ENCODE data around the gene SRP68. TPM values are rescaled to one million over a fixed set of nuclear protein-coding genes. Genes with fewer than 3 reads are reported as not detected.

SRP68 gene
- total and polyA plus RNA-seq, 3 donors from 2014 or later: 49.2 to 79.6 (median 53.4) TPM

DNA sequence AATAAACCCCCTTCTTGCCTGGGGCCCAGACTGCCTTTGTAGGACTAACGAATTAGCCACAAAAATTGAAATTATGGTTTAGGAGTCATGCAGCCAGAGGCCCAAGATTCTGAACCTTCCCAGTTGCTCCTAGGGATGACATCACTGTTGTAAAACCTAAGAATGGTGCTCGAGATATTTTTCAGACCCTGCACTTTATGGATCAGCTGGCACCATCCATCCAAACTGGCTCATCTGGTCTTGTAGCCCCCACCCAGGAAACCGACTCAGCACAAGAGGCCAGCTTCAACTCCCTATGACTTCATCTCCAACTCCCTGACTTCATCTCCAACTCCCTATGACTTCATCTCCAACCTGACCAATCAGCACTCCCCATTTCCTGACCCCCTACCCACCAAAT, 34.3 kb downstream of the SRP68 start:
- intact Hi-C loops (cut with DNase I; ENCODE audit: low total_unique reads): no loop called here
- Histone ChIP-seq H3K27ac (no peak overlapping the region), H3K9me3 (no peaks in the 10 kb centered on the region), H3K36me3 (ENCODE audit: low read depth, missing control alignments) (no peaks in the 10 kb centered on the region), H3K4me3 (no peak overlapping the region), H3K4me1 (peaks cover 14% of the 10 kb centered on the region), H3K27me3 (no peaks in the 10 kb centered on the region)
- 85 to 91% methylated on average over 3 of the region's 3 CpGs for WGBS, 2 donors
- TF ChIP-seq, protein P1, sequence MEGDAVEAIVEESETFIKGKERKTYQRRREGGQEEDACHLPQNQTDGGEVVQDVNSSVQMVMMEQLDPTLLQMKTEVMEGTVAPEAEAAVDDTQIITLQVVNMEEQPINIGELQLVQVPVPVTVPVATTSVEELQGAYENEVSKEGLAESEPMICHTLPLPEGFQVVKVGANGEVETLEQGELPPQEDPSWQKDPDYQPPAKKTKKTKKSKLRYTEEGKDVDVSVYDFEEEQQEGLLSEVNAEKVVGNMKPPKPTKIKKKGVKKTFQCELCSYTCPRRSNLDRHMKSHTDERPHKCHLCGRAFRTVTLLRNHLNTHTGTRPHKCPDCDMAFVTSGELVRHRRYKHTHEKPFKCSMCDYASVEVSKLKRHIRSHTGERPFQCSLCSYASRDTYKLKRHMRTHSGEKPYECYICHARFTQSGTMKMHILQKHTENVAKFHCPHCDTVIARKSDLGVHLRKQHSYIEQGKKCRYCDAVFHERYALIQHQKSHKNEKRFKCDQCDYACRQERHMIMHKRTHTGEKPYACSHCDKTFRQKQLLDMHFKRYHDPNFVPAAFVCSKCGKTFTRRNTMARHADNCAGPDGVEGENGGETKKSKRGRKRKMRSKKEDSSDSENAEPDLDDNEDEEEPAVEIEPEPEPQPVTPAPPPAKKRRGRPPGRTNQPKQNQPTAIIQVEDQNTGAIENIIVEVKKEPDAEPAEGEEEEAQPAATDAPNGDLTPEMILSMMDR (IDR thresholded peaks at IDR 0.05): no peak
- no peak for TF ChIP-seq POLR2A (IDR thresholded peaks at IDR 0.05)
- DNase-seq: no peak

GRCh38 chr17:76036497-76037261, 35.6 kb downstream of the SRP68 start:
- Histone ChIP-seq H3K36me3 (ENCODE audit: low read depth, missing control alignments) (no peaks in the 10 kb centered on the region), H3K27ac (peak overlapping the region in 1 of 2 donors; percentile 6), H3K4me1 (peaks cover 14% of the 10 kb centered on the region), H3K27me3 (no peaks in the 10 kb centered on the region), H3K4me3 (no peak overlapping the region), H3K9me3 (no peaks in the 10 kb centered on the region)
- DNase-seq: peak; percentile 26
- 43 to 60% methylated on average over 16 to 22 of the region's 22 CpGs for WGBS, 2 donors
- intact Hi-C loops (cut with DNase I; ENCODE audit: low total_unique reads): no loop called here
- TF ChIP-seq, protein P1 (IDR thresholded peaks at IDR 0.05): no peak
- TF ChIP-seq POLR2A (IDR thresholded peaks at IDR 0.05): no peak

DNA sequence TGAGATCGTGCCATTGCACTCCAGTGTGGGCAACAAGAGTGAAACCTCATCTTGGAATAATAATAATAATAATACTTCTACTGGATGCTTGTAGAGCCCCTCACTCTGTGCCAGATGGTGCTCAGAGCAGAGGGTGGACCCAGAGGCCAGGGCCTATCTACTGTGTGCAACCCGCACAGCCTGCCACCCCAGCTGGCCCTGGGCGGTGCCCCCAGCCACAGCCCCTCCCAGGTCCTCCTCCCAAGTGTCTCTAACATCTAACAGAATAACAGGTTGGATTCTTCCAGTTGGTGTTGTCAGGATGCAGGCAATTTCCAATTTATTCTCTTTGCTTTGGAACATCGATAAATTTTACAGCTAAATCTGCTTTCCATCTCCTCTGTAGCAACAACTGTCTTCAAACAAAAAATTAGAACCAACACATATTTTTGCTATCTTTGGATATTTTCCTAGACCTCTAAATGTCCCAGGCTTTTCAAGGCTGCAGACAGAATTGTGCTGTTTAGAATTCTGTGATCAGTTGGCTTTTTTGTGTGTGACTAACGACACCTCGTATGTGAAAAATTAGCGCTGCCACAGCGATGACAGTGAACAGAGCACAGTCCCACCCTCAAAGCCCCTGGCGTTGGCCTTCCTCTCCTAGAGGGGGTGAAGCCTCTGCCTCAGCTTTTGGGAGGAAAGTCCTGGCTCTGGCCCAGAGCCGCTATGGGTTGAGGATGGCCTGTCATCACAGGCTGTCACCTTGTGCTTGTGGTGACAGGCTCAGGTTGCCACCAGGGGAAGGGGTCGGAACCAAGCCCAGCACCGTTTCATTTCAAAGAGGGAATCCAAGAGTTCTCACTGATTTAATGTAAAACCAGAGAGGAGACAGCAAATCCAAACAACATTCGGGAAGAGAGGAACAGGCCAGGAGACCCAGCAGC, 37.6 kb downstream of the SRP68 start:
- H3K36me3 ChIP-seq (ENCODE audit: low read depth, missing control alignments): no peaks in the 10 kb centered on the region
- WGBS, 2 donors: 60 to 68% methylated on average over 13 of the region's 13 CpGs
- H3K4me3 ChIP-seq: no peak overlapping the region
- peak overlapping the region in 1 of 2 donors; percentile 33 for H3K27ac ChIP-seq
- DNase-seq: no peak
- peaks cover 15% of the 10 kb centered on the region for H3K4me1 ChIP-seq
- H3K27me3 ChIP-seq: no peaks in the 10 kb centered on the region
- intact Hi-C loops (cut with DNase I; ENCODE audit: low total_unique reads): no loop called here
- no peak for TF ChIP-seq POLR2A (IDR thresholded peaks at IDR 0.05)
- TF ChIP-seq, protein P1 (IDR thresholded peaks at IDR 0.05): no peak
- H3K9me3 ChIP-seq: no peaks in the 10 kb centered on the region

DNA sequence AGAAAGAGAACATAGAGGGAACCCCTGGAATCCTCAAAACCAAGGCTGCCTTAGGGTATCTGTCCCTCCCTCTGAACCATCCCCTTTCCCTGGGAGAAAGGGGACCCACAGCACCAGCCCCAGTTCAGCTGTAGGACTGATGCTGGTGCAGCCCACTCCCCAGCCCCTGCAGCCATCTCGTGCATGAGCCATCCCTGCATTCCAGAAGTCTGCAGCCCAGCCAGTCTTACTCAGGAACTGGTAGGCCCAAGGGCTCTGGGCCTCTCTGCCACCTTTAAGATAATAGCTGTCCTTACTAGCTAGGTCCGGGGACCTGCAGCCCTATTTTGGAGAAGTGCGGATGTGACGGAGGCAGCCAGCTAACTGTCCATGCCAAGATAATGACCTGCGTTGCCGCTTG, 39.2 kb downstream of the SRP68 start:
- DNase-seq: no peak
- intact Hi-C loops (cut with DNase I; ENCODE audit: low total_unique reads): no loop called here
- H3K27me3 ChIP-seq: no peaks in the 10 kb centered on the region

More for the DNA sequence above, 39.2 kb downstream of the SRP68 start:
- Histone ChIP-seq H3K36me3 (ENCODE audit: low read depth, missing control alignments) (no peaks in the 10 kb centered on the region), H3K4me3 (no peak overlapping the region), H3K27ac (no peak overlapping the region), H3K9me3 (no peaks in the 10 kb centered on the region), H3K4me1 (peaks cover 21% of the 10 kb centered on the region)
- no peak for TF ChIP-seq POLR2A (IDR thresholded peaks at IDR 0.05)
- TF ChIP-seq, protein P1 (IDR thresholded peaks at IDR 0.05): no peak
- WGBS, 2 donors: 81 to 93% methylated on average over 6 of the region's 6 CpGs

Data from testis (tissue), 3 donors.